Left renal pelvis (tissue), 4 donors: ENCODE data around the gene HCRTR2. TPM values are rescaled to one million over a fixed set of nuclear protein-coding genes. Genes with fewer than 3 reads are reported as not detected.
"Not testable (repeated sequence)": the region's sequence is repeated elsewhere in the genome, so short reads cannot be mapped to it uniquely, and the experiment has no call there.

Experiments used
- DNase-seq, 4 donors: peaks; one replicate each; pipeline ENCODE4 v3.0.0-alpha.2; 2013; ENCODE audit warnings: low read depth in 4 of 4, low spot score in 3 of 4
- polyA plus RNA-seq, 4 donors: library from polyadenylated mRNA; unstranded; fragments of 120-200 nt; gene quantifications; one replicate each; pipeline ENCODE4 v1.2.1, GENCODE V29; 2013; ENCODE audit not compliant: insufficient read length in 4 of 4

Gene HCRTR2
- polyA plus RNA-seq, 4 donors = 0.26 to 1.4 (median 0.52) TPM

DNA sequence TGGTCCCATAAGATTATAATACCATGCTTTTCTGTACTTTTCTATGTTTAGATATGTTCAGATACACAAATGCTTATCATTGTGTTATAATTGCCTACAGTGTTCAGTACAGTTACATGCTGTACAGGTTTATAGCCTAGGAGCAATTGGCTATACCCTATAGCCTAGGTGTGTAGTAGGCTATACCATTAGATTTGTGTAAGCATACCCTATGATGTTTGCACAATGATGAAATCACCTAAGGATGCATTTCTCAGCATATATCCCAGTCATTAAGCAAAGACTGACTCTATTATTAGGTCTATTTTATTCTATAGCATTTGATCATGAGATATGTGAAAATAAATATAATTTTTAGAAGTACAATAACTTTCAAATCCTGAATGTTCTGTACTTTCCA lies 36.6 kb downstream of the HCRTR2 start:
- no peak for DNase-seq

DNA sequence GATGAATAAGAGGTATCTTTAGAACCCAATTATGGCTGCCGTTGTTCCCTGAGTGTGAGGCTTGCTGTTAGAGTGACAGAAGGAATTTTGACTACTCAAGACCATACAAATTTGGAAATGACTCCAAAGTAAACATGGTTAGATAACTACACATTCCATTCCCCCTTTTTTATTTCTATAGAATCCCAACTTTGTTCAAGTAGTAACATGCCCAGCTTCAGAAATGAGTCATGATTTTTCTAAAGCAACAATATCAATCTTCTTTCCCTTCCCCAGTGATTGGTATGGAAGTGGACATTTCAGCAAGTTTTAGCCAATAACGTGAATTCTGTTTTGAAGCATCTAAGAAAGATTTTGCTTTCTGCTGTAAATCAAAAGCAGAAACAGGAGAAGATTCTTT lies 37.8 kb downstream of the HCRTR2 start:
- DNase-seq = no peak

DNA sequence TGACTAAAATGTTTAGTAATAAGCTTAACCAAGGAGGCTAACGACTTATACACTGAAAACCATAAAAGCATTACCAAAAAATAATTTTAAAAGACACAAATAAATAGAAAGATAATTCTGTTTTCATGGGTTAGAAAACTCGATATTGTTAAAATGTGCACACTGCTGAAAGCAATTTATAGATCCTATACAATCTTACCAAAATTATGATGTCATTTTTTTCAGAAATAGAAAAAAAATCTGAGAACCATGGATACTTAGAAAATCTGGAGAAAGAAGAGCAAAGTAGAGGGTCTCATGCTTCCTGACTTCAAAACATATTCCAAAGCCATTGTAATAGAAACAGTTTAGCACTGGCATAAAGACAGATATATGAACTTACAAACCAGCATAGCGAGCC lies 46.6 kb downstream of the HCRTR2 start:
- DNase-seq = no peak

DNA sequence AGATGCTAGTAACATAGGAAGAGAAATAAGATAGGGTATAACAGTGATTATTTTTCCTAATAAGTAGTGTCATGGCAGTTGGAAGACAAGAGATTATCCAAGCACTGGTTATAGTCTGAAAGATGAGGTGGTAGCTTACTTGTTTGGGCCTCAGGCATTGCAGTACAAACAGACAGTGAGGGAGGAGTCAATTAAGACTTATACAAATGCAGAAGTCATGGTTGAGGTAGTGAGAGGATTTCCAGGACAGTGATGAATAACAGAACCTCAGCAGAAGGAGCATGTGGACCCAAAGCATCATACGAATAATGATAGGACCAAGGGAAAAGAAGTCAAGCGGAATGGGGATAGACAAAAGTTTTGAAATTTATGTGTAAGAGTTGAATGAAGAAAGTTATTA lies 53.5 kb downstream of the HCRTR2 start:
- no peak for DNase-seq

GRCh38 chr6:55239099-55239498 lies 64.8 kb downstream of the HCRTR2 start:
- no peak for DNase-seq

GRCh38 chr6:55240975-55241605 lies 66.8 kb downstream of the HCRTR2 start:
- DNase-seq = not testable (repeated sequence)

DNA sequence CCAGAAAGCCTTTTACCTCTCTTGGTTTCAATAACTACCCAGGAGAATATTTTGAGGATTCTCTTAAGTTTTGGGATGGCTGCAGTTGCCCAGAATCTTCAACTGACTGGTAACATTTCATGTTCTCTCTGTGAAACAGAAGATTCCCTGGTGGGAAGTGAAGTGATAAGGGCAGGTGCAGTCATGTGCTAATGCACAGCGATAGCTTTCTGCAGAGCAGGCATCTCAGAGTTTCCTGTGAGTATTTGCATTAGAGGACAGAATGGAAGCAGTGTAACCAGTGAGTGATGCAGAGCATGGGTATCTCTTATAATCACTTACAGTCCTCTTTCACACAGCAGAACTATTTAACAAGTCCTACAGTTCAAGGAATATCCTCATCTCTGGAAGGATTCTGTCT lies 76.1 kb downstream of the HCRTR2 start:
- DNase-seq = no peak

DNA sequence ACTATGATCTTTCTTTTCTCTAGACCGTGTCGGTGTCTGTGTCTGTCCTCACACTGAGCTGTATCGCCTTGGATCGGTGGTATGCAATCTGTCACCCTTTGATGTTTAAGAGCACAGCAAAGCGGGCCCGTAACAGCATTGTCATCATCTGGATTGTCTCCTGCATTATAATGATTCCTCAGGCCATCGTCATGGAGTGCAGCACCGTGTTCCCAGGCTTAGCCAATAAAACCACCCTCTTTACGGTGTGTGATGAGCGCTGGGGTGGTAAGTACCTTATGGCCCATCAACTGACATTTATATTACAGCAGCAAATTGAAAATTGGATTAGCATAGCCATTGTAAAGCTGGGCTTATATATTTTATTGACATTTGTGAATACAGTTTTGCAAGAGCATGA lies 80.8 kb downstream of the HCRTR2 start:
- DNase-seq = no peak

DNA sequence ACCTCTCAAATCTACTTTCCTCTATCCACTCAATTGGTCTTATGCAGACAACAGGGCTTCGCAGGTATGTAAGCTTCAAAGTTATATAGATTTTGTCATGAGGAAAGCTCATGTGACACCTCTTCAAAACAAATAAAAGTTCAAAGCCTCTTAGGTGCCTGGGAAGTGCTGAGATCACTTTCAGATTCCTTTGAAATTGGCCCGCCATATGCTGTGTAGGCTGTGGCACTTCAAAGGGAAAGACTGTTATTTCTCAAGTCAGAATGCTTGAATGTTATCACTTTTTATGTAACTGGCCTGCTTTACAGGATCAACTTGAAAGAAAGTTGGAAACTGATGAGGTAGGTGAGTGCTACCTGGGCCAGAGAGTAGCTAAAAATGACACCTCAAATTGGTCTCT lies 85.9 kb downstream of the HCRTR2 start:
- DNase-seq = no peak

GRCh38 chr6:55265409-55266114 lies 91.2 kb downstream of the HCRTR2 start:
- no peak for DNase-seq

DNA sequence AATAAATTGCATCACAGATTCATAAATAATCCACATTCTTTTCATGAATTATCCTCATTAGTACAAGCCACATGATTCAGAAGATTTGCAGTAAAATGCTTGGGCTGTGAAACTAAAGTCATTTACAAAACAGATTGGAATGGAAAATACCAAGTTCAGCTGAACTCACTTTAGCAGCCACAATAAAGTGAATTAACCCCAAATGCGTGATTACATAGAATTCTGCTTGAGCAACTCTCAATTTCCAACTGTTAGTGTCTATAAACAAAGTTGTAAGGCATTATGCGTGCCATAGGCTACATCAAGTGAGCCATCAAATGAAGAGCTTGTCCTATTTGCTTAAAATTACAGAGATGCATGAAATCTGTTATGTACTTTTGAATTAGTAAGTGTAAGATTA lies 92.6 kb downstream of the HCRTR2 start:
- DNase-seq = no peak

- peak; percentile 47 to 63 (median 50) for DNase-seq
These were observed 102.6 kb downstream of the HCRTR2 start for GRCh38 chr6:55276745-55277530.

GRCh38 chr6:55277646-55278045 lies 103.3 kb downstream of the HCRTR2 start:
- DNase-seq = no peak

DNA sequence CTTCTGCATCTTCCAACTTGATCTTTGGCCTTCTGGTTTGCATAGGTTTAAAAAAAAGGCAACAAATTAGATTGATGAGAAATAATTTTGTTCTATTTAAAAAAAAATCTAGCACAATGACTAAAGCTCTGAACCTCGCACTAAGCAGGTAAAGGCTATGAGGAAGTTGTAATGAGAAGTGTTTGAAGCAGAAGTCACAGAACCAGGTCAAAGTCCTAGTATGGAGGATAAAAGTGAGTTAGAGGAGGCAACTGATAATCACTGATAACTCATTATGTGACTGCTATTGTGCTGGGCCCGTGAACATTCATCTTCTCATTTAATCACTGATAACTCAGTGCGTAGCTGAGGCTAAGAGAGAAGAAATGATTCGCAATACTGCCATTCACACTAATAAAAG lies 106.9 kb downstream of the HCRTR2 start:
- no peak for DNase-seq

DNA sequence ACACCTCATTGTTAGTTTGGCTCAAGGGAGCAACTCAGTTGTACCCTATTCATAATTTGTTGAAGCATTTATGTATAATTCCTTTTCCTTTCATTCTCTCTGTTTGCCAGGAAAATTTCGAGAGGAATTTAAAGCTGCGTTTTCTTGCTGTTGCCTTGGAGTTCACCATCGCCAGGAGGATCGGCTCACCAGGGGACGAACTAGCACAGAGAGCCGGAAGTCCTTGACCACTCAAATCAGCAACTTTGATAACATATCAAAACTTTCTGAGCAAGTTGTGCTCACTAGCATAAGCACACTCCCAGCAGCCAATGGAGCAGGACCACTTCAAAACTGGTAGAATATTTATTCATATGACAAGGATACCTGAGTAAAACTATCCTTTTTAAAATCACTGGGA lies 107.8 kb downstream of the HCRTR2 start:
- DNase-seq = no peak

DNA sequence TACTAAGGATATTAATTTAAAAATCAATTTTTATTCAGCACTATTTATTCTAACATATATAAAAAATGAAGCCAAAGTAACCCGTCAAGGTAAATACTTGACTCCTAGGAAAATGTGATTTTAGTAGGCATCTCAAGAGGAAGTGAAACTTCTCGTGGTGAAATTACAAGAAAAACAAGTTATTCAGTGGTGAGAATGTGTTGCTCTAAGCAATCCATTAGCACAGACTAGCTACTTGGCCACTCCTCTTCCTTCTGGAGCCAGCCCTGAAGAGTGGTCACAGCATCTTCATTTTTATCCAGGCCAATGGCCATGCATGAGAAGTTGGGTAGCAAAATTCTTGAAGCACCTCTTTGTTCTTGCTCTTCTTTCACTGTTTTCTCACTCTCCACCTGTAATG lies 112.5 kb downstream of the HCRTR2 start:
- no peak for DNase-seq

DNA sequence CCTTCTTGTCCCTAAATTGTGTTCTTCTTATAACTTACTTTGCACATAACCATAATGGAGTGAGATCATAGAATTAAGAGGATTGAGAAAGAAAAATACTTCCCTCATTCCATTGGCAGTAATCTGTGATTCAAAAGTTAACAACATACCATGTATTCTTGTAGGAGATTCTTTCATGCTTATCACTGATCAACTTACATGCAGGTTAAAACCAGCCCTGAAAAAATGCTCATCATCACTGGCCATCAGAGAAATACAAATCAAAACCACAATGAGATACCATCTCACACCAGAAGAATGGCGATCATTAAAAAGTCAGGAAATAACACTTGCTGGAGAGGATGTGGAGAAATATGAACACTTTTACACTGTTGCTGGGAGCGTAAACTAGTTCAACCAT lies 116.4 kb downstream of the HCRTR2 start:
- DNase-seq = no peak

DNA sequence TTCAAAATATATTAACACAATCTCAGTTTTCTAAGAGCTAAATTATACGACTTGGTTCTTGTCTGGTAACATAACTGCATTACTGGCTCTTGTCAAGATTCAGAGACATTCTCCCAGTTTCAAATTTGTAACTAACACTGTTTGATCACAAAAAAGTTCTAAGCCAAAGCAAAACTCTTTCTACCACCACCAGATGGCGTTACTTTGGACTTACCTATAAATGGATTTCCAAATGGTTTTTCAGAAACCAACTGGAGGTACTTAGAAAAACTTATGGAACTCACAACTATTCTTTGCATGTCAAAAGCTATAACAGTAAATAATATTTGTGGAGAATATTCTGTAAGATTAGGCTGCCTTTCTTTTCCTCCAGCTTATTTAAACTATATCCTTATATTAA lies 118.8 kb downstream of the HCRTR2 start:
- DNase-seq = no peak

DNA sequence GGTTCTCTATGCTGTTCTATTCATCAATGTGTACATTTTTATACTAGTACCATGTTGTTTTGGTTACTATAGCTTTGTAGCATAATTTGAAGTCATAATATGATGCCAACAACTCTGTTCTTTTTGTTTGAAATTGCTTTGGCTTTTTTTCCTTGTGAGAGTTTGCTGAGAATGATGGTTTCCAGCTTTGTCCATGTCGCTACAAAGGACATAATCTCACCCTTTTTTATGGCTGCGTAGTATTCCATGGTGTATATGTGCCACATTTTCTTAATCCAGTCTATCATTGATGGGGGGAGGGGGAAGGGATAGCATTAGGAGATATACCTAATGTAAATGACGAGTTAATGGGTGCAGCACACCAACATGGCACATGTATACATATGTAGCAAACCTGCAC lies 122.9 kb downstream of the HCRTR2 start:
- DNase-seq = not testable (repeated sequence)

- DNase-seq = no peak
These were observed 125.1 kb downstream of the HCRTR2 start for GRCh38 chr6:55299286-55299985.

DNA sequence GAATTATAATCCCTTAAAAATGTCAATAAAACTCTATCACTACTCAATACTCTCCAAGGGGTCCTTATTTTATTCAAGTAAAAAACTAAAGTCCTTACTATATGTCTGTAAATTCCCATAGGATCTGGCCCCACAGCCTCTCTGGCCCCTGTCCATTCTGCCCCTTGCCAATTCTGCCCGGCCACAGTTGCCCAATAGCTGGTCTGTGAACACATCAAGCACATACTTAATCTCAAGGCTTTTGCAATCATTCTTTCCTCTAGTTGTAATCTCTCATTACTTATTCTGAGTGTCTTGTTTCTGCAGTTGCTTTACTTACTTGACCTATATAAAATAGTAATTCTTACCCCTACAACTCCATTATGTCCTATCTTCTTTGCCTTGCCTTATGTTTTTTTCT lies 130.4 kb downstream of the HCRTR2 start:
- DNase-seq = no peak
